Measurements from ENCODE around the gene LMLN. TPM values are rescaled to one million over a fixed set of nuclear protein-coding genes. Genes with fewer than 3 reads are reported as not detected.
"Not testable (repeated sequence)": the region's sequence is repeated elsewhere in the genome, so short reads cannot be mapped to it uniquely, and the experiment has no call there.

Gene LMLN, protein sequence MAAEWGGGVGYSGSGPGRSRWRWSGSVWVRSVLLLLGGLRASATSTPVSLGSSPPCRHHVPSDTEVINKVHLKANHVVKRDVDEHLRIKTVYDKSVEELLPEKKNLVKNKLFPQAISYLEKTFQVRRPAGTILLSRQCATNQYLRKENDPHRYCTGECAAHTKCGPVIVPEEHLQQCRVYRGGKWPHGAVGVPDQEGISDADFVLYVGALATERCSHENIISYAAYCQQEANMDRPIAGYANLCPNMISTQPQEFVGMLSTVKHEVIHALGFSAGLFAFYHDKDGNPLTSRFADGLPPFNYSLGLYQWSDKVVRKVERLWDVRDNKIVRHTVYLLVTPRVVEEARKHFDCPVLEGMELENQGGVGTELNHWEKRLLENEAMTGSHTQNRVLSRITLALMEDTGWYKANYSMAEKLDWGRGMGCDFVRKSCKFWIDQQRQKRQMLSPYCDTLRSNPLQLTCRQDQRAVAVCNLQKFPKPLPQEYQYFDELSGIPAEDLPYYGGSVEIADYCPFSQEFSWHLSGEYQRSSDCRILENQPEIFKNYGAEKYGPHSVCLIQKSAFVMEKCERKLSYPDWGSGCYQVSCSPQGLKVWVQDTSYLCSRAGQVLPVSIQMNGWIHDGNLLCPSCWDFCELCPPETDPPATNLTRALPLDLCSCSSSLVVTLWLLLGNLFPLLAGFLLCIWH
- 4.8 TPM for polyA plus RNA-seq (2013, experiment 1 of 2; ENCODE audit: insufficient read length)
- polyA plus RNA-seq (2013, experiment 2 of 2; ENCODE audit: insufficient read length), result 4.6 TPM

DNA sequence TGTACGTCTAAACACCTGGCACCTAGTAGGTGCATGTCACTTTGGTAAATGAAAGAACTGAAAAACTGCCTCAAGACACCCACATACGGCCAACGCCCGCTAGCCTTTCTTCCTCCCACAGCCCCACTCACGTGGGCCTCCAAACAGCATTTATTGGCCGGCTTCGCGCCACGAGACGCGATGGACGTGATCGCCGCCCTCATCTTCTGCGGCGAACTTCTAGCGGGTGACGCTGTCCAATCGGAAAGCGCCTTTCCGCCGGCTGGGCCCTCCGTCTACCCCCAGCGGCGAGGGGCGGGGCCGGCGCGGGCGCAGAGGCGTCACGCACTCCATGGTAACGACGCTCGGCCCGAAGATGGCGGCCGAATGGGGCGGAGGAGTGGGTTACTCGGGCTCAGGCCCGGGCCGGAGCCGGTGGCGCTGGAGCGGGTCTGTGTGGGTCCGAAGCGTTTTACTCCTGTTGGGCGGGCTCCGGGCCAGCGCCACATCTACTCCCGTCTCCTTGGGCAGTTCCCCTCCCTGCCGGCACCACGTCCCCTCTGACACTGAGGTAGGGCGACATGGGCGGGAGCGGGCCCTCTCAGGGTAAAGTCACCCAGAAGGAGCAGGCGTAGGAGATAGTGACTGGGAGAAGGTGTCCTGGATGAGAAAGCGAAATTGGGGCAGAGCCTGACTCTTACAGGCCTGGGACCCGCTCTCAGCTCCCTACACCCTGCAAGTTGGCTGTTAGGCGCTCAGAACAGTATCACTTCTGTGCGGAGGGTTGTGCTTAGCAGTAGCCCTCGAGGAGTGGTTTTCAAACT, at the start of gene LMLN:
LMLN (plus strand) TSS at position 327 of the 803 bp plus-strand sequence; CDS start at position 356, 29 bp downstream.
- DNase-seq, result peak; percentile 97

DNA sequence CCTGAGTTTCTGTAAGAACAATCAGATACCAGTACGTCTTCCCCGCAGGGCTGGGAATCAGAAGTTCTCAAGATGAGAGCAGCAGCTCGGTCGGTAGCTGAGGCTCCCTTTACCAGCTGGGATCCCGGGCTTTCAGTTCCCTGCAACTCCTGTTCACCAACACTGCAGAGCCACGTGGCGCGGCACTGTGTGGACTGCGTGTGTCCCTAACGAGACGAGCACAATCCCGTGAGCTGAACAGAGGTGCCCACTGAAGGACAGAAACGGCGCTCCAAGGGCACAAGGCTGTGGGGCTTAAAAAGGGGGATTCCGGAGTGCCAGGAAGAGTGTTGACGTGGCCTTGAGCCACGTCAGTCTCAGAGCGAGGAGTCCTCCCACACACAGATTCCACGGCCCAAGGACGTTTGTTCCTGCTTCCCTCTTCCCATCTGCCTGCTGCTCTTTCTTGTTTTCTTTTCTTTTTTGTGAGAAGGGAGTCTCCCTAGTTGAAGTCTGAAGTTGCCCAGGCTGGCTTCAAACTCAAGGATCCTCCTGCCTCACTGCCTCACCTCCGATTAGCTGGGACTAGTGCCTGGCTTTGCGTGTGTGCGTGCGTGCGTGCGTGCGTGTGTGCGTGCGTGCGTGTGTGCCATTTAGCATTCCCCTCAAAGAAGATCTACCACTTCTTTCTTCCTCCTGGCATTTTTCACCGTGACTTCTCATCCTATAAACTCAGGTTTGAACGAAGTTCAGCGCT, 47.1 kb upstream of the LMLN start:
- DNase-seq, result no peak

DNA sequence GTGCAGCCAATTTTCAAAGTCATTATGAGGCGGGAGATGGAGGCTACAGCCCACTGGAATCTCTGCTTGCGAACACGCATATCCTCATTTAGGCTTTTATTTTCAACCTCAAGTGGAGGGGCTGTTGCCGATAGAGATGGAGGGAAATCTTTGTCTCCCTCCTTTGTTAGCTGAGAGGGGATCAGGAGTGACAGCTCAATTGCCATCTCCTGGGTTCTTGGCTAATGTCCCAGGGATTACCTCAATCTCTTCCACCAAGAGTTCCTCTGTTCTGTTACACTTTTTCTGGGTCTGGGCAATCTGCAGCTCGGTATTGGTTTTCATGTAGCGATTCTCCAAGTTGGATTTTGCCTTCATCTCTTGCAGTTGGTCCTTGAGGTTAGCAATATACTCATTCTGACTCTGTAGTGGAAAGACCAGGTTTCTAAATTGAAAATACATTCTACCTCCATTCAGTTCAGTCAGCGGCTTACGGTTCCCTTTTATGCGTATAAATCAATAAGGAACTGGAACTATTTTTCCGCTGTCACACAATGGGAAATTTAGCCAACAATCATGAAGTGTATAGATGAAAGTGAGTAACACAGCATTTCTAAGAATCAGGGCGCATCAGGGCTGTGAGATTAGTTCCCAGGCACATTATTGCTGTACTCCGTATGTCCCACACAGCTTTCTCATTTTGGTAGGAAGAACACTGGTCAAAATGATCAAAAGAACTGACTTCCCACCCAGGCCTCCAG, 46.2 kb upstream of the LMLN start:
- no peak for DNase-seq

DNA sequence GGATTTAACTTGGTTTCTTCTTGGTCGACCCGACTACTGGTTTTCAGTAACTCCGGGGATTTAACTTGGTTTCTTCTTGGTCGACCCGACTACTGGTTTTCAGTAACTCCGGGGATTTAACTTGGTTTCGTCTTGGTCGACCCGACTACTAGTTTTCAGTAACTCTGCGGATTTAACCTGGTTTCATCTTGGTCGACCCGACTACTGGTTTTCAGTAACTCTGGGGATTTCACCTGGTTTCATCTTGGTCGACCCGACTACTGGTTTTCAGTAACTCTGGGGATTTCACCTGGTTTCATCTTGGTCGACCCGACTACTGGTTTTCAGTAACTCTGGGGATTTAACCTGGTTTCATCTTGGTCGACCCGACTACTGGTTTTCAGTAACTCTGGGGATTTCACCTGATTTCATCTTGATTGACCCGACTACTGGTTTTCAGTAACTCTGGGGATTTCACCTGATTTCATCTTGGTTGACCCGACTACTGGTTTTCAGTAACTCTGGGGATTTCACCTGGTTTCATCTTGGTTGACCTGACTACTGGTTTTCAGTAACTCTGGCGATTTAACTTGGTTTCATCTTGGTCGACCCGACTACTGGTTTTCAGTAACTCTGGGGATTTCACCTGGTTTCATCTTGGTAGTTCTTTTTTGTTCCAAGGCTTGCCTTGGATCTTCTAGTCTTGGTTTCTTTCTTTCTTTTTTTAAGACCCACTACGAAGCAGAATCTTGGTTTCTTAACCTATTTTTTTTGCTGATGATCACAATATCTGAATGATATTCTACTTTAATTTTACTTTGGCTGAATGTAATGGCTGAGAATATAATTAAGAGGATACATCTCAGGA, 38.4 kb upstream of the LMLN start:
- DNase-seq, result not testable (repeated sequence)

DNA sequence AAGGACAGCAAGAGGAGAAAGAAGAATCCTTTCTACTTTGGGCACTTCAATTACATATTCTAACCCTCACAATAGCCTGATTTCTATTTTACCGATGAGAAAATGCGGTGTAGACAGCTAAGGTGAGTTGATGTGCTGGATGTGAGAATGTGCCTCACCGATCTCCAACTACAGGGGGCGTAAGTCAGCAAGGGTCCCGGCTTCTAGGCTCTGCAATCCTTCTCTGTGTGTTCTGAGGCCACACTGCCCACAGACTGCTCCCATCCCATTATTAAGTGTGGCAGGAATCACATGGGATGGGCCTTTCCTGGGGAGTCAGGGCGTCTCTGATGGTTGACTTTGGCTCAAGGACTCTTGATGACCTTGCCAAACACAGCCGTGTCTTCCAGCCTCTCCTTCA, 33.6 kb upstream of the LMLN start:
- DNase-seq, result no peak

DNA sequence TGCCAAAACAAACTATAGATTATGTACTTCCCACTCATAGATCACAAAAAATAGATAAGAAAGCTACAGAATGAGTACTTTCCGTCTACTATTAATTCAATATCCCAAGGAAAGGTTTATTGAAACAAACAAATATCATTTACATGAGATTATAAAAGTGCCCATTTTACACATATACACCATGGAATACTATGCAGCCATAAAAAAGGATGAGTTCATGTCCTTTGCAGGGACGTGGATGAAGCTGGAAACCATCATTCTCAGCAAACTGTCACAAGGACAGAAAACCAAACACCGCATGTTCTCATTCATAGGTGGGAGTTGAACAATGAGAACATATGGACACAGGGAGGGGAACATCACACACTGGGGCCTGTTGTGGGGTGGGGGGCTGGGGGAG, 32.4 kb upstream of the LMLN start:
- DNase-seq, result not testable (repeated sequence)

DNA sequence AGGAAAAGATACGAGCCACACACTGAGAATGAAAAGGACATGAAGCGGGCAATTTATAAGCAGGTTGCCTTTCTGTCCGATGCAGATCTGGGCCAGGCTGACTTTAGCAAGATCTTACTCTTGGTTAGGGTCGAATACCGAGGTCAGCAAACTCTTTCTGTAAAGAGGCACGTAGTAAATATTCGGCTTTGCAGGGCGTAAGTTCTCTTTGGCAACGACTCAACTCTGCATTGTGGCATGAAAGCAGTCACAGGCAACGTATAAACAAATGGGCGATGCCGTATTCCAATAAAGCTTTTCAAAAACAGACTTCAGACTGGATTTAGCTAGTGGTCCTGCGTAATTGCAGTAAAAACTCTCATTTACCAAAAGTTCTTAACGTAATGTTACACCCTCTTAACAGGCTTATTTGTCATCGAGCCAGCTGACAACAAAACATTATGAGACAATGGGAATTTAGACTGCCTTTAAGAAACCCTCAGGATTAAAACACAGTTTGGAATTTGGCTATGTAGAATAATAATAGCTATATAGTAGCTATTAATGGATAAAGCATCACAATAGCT, 23.1 kb upstream of the LMLN start:
- no peak for DNase-seq

DNA sequence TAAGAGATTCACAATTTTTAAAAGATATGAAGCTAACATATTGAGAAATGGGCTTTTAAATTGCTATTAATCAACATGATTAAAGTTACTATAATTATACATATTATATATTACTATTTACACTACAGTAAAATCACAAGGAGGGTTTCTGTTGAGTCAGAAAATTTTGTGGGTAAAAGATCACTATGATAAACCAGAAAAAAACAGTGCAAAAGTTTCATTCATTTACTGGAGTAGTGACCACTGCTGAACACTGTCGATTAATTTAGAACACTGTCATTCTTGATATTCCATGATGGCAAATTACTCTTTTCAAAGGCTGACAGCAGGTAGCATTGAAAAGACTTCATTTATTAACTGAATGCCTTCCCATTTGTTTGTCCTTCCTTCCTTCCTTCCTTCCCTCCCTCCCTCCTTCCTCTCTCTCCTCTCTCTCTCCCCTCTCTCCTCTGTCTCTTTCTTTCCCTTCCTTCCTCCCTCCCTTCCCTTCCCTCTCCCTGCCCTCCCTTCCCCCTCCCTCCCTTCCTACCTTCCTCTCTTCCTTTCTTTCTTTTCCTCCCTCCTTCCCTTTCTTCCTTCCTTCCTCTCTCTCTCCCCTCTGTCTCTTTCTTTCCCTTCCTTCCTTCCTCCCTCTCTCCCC, 19.2 kb upstream of the LMLN start:
- no peak for DNase-seq

DNA sequence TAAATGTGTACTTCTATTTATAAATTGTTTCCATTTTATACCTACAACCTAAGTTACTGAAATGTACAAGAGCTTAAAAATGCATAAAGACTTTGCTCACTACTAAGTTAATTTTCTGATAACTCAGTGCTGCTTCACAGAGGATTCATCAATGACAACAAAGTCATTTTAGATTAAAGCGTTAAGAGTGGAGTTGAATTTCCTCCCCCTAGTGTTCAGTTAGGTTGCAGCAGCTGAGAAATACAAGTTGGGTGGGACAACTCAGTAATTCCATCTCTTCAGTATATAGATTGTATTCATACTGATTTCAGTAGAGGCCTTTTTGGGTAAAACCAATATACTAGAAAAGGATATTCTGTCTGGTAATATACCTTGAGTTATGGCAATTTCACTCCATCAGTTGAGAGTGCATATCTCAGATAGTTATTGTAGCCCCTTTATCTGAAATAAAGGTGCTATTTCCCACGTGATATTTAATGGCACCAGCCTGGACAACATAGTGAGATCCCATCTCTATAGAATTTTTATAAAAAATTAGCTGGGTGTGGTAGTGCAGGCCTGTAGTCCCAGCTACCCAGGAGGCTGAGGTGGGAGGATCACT, 17.0 kb upstream of the LMLN start:
- peak; percentile 29 for DNase-seq

DNA sequence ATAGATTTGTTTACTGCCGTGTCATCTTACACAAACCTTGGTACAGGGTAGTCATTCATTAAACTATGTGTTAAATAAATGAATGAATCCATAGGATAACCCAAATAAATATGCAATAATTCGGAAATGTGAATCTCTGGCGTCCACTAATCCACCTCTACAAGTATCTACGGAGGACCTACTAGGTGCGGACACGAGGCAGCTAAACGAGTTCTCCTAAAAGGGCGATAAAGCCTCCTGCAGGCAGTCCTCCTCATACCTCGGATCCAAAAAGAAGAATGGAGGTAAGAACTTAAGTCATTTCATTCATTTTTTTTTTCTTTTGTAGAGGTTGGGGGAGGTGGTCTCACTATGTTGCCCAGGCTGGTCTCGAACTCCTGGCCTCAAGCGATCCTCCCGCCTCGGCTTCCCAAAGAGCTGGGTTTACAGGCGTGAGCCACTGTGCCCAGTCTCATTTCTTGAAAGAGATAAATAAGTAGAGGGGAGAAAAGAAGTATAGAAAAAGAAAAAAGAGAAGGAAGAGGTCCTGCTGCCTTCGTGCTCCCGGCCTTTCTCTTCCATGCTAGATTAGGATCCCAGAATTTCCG, 10.7 kb upstream of the LMLN start:
- DNase-seq, result no peak

DNA sequence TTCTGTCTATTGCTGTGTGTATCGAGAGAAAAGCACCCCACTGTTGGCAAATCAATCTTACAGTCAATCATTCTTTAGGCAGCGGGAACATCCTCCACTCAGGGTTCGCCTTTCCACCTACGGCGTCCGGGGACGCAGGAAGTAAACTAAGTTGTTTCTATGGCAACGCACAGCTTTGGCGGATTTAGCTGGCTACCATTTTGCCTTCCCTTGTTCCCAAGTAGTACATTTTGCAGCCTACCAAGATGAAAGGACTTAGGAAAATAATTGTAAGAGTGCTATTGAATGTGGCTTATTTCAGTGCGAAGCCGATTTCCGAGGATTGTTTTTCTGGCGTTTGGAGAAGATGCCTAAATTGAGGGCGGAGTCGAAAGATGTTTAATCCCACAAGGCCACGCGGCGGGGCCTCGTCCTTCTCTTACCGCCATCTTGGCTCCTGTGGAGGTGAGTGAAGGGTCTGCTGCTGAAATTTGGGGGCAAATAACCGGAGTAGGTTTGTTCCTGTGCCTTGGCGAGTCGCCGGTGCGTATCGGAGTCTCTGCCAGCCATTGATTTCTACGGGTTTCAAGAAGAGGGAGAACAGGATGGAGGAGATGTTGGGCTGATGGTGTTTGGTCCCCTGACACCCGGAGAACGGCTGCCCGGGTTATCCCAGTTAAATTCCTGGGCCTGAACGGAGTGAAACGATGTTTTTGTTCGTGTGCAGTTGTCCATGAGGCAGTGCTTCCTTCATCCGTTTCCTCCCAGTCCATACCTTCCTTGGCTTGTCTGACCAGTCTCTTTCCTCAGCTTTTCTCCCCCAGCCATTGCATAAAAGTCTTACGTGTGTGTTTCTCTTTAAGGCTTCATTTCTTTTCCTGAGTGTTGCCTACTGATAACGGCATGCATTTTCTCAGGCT, 10.0 kb upstream of the LMLN start, which contains the start of gene RPL35A:
RPL35A (plus strand) TSS at position 413 of the 899 bp plus-strand sequence. CDS start 778 bp downstream, outside the sequence.
- peak; percentile 94 for DNase-seq

DNA sequence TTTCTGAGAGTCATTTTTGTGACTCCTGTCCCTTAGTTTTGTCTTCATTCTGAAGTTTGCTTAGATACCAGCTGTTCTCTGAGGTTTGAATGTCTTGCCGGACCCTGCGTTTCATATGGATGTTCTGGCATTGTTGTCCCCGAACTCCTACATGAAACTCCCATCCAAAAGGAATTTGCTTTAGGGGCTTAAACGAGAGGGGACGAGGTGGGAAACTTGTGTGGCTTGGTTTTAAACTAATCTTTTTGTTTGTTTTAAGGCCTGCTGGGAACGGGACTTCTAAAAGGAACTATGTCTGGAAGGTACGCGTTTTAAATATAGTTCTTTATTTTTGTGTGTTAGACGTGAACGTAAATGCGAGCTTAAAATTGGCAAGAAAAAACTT, 9.3 kb upstream of the LMLN start:
- no peak for DNase-seq

DNA sequence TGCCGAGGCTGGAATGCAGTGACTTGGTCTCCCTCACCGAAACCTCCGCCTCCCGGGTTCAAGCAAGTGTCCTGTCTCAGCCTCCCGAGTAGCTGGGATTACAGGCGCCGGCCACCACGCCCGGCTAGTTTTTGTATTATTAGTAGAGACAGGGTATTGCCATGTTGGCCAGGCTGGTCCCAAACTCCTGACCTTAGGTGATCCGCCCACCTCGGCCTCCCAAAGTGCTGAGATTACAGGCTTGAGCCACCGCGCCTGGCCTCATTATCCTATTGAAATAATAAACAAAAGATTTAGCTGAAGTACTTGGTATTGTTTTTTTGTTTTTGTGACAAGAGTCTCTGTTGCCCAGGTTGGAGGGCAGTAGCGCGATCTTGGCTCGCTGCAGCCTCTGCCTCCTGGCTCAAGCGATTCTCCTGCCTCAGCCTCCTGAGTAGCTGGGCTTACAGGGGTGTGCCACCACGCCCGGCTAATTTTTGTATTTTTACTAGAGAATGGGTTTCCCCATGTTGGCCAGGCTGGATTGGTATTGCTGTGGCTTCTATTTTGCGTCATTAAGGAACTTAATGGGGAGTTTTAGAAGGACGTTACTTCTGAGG, 8.5 kb upstream of the LMLN start:
- DNase-seq, result no peak

DNA sequence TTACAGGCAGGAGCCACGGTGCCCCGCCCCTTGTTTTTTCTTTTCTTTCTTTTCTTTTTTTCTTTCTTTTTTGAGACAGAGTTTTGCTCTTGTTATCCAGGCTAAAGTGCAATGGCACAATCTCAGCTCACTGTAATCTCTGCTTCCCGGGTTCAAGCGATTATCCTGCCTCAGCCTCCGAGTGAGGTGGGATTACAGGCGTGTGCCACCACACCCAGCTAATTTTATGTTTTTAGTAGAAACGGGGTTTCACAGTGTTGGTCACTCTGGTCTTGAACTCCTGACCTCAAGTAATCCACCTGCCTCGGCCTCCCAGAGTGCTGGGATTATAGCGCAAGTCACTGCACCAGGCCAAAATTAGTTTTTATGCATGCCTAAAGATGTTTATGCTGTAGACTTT, 7.6 kb upstream of the LMLN start:
- no peak for DNase-seq

DNA sequence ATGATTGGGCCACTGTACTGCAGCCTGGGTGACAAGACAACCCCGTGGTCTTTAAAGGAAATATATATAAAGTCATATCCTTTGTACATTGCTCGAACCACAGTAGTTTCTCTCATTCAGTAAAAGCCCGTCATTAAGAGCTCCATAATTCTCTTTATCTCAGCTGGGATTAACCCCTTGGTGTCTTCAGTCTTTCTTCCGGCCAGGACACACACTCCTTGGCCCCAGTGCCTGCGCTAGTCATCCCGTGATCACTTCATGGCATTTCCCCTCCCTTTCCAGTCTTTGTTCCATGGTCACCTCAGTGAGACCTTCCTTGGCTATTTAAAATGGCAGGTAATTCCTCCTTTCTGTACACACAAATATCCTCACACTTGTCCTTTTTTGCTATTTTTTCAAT, 6.7 kb upstream of the LMLN start:
- DNase-seq, result no peak

DNA sequence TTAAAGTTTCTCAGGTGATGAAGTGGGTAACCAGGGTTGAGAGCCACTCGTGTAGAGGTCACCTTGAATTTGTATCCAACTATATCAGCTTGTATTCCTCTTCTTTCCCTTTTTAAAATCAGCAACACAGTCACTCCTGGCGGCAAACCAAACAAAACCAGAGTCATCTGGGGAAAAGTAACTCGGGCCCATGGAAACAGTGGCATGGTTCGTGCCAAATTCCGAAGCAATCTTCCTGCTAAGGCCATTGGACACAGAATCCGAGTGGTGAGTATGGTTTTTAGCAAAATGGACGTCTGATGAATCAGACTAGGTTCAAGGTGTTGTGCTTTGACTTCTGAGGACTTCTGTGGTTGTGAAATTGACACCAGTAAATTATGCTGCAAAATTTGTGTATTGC, 6.1 kb upstream of the LMLN start:
- peak; percentile 2 for DNase-seq

DNA sequence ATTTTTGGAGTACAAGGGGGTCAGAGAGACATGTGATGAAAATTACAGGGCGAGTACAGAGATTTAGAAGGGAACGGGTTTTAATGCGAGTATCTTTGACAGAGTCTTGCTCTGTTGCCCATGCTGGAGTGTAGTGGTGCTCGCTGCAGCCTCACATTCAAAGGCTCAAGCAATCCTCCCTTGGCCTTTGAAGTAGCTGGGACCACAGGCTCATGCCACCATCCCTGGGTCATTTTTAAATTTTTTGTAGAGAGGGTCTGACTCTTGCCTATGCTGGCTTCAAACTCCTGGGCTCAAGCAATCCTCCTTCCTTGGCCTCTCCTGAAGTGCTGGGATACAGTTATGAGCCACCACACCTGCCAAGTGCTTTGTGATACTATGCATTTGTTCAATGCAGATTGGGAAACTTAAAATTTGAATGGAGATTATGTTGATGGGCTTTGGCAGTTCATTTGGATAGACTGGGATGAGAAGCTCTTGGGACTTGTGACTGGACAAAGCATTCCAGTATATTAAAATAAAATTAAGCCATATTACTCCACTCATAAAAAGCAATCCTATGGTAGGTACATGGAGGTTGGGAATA, 4.0 kb upstream of the LMLN start:
- DNase-seq, result no peak

Measured in fibroblast of skin of abdomen (primary cell).